Measurements from ENCODE around the gene SPAG16. TPM values are rescaled to one million over a fixed set of nuclear protein-coding genes. Genes with fewer than 3 reads are reported as not detected.

The SPAG16 gene
- total and polyA plus RNA-seq, 2 of the 13 experiments (the other 11 are each of a cell fraction or from before 2014, with no cell fraction given) = 9.6 to 26.5 TPM

DNA sequence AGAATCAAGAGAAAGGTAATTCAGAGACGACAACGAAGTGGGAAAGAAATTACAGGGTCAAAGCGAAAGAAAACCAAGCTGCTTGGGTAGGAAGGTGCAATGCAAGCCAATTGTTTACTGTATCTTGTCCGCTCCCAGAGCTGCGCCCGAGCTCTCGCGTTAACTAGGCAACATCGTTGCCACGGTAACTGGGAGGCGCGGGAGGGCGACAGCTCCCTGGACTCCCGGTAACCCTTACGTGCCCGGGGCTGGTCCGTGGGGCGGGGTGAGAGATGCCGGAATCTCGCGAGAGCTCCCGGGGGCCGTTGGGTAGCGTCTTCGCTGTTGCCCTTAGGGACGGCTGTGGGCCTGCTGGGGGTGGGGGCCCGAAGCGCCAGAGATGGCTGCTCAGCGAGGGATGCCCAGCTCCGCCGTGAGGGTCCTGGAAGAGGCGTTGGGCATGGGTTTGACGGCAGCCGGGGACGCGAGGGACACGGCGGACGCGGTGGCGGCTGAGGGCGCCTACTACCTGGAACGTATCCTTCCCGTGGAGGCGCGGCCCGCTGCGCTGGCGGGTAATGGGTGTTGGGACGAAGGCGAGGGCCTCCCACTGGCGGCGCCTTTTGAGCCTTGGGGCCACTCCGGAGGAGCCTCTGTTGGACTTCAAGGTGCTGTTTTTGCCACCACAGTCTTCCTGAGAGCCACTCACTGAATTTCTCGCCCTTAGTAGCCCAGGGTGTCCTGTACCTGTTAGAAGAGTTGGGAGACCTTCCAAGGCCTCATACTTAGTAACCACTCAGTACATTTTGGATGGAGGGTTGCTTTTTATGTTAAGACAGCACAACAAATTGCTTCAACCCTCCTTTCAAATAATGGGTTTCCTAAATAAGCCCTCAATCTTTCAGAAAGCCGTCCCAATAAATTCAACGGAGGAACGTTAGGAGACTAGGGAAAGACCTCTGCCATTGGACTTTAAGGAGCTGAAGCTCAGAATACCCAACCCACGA, at the start of gene SPAG16 (continued):
- TF ChIP-seq KAT2B (IDR thresholded peaks at IDR 0.05; ENCODE audit: borderline replicate concordance, low read depth, low read length) (no peak), ERF (CRISPR knock-in tag; IDR thresholded peaks at IDR 0.05) (peak; percentile 89; the same call in 1 of the 2 replicates), ZBTB7B (CRISPR knock-in tag; IDR thresholded peaks at IDR 0.05) (peak; percentile 51; the same call in 1 of the 2 replicates), ZNF101 (CRISPR knock-in tag; IDR thresholded peaks at IDR 0.05; ENCODE audit: borderline replicate concordance, low read depth) (no peak), NBN (conservative IDR thresholded peaks at IDR 0.05) (no peak), ZNF138 (CRISPR knock-in tag; IDR thresholded peaks at IDR 0.05; ENCODE audit: low read depth) (no peak), ZNF678 (CRISPR knock-in tag; IDR thresholded peaks at IDR 0.05) (peak; percentile 75; the same call in 1 of the 2 replicates), MED1 (CRISPR knock-in tag; IDR thresholded peaks at IDR 0.05) (peak; percentile 72), ZNF484 (CRISPR knock-in tag; IDR thresholded peaks at IDR 0.05; ENCODE audit: borderline replicate concordance, low read depth) (no peak), BORCS8-MEF2B (CRISPR knock-in tag; IDR thresholded peaks at IDR 0.05) (peak; percentile 86; the same call in 1 of the 2 replicates), ZNF776 (CRISPR knock-in tag; IDR thresholded peaks at IDR 0.05) (peak; percentile 38; the same call in 1 of the 2 replicates), KAT8 (CRISPR knock-in tag; IDR thresholded peaks at IDR 0.05) (peak; percentile 97), IKZF1 (IDR thresholded peaks at IDR 0.05) (no peak)
- TF ChIP-seq, protein P1, sequence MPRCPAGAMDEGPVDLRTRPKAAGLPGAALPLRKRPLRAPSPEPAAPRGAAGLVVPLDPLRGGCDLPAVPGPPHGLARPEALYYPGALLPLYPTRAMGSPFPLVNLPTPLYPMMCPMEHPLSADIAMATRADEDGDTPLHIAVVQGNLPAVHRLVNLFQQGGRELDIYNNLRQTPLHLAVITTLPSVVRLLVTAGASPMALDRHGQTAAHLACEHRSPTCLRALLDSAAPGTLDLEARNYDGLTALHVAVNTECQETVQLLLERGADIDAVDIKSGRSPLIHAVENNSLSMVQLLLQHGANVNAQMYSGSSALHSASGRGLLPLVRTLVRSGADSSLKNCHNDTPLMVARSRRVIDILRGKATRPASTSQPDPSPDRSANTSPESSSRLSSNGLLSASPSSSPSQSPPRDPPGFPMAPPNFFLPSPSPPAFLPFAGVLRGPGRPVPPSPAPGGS (CRISPR knock-in tag; IDR thresholded peaks at IDR 0.05) = peak; percentile 92
- TF ChIP-seq, protein P2, sequence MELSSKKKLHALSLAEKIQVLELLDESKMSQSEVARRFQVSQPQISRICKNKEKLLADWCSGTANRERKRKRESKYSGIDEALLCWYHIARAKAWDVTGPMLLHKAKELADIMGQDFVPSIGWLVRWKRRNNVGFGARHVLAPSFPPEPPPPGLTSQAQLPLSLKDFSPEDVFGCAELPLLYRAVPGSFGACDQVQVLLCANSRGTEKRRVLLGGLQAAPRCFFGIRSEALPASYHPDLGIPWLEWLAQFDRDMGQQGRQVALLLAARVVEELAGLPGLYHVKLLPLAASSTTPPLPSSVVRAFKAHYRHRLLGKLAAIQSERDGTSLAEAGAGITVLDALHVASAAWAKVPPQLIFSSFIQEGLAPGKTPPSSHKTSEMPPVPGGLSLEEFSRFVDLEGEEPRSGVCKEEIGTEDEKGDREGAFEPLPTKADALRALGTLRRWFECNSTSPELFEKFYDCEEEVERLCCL (CRISPR knock-in tag; IDR thresholded peaks at IDR 0.05; ENCODE audit: borderline replicate concordance) = 0 out of 2 replicates have a peak, but pooled peaks have one; percentile 63
- TF ChIP-seq, protein P3, sequence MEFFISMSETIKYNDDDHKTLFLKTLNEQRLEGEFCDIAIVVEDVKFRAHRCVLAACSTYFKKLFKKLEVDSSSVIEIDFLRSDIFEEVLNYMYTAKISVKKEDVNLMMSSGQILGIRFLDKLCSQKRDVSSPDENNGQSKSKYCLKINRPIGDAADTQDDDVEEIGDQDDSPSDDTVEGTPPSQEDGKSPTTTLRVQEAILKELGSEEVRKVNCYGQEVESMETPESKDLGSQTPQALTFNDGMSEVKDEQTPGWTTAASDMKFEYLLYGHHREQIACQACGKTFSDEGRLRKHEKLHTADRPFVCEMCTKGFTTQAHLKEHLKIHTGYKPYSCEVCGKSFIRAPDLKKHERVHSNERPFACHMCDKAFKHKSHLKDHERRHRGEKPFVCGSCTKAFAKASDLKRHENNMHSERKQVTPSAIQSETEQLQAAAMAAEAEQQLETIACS (CRISPR knock-in tag; IDR thresholded peaks at IDR 0.05) = no peak
- TF ChIP-seq, protein P4, sequence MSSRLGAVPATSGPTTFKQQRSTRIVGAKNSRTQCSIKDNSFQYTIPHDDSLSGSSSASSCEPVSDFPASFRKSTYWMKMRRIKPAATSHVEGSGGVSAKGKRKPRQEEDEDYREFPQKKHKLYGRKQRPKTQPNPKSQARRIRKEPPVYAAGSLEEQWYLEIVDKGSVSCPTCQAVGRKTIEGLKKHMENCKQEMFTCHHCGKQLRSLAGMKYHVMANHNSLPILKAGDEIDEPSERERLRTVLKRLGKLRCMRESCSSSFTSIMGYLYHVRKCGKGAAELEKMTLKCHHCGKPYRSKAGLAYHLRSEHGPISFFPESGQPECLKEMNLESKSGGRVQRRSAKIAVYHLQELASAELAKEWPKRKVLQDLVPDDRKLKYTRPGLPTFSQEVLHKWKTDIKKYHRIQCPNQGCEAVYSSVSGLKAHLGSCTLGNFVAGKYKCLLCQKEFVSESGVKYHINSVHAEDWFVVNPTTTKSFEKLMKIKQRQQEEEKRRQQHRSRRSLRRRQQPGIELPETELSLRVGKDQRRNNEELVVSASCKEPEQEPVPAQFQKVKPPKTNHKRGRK (CRISPR knock-in tag; IDR thresholded peaks at IDR 0.05) = peak; percentile 59; the same call in 1 of the 2 replicates
- TF ChIP-seq, protein P5, sequence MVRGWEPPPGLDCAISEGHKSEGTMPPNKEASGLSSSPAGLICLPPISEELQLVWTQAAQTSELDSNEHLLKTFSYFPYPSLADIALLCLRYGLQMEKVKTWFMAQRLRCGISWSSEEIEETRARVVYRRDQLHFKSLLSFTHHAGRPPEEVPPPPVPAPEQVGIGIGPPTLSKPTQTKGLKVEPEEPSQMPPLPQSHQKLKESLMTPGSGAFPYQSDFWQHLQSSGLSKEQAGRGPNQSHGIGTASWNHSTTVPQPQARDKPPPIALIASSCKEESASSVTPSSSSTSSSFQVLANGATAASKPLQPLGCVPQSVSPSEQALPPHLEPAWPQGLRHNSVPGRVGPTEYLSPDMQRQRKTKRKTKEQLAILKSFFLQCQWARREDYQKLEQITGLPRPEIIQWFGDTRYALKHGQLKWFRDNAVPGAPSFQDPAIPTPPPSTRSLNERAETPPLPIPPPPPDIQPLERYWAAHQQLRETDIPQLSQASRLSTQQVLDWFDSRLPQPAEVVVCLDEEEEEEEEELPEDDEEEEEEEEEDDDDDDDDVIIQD (CRISPR knock-in tag; IDR thresholded peaks at IDR 0.05; ENCODE audit: low read depth) = peak; percentile 100
- TF ChIP-seq, protein P6, sequence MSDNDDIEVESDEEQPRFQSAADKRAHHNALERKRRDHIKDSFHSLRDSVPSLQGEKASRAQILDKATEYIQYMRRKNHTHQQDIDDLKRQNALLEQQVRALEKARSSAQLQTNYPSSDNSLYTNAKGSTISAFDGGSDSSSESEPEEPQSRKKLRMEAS (IDR thresholded peaks at IDR 0.05) = peak; percentile 89
- TF ChIP-seq, protein P7, sequence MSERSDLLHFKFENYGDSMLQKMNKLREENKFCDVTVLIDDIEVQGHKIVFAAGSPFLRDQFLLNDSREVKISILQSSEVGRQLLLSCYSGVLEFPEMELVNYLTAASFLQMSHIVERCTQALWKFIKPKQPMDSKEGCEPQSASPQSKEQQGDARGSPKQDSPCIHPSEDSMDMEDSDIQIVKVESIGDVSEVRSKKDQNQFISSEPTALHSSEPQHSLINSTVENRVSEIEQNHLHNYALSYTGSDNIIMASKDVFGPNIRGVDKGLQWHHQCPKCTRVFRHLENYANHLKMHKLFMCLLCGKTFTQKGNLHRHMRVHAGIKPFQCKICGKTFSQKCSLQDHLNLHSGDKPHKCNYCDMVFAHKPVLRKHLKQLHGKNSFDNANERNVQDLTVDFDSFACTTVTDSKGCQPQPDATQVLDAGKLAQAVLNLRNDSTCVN (CRISPR knock-in tag; IDR thresholded peaks at IDR 0.05; ENCODE audit: borderline replicate concordance) = peak; percentile 72; the same call in 1 of the 2 replicates
